Measurements from ENCODE around the gene COL18A1. TPM values are rescaled to one million over a fixed set of nuclear protein-coding genes. Genes with fewer than 3 reads are reported as not detected.
"Not testable (repeated sequence)": the region's sequence is repeated elsewhere in the genome, so short reads cannot be mapped to it uniquely, and the experiment has no call there.

Gene COL18A1
- total and polyA plus RNA-seq, 8 donors, result 38.7 to 301 (median 77.8) TPM

DNA sequence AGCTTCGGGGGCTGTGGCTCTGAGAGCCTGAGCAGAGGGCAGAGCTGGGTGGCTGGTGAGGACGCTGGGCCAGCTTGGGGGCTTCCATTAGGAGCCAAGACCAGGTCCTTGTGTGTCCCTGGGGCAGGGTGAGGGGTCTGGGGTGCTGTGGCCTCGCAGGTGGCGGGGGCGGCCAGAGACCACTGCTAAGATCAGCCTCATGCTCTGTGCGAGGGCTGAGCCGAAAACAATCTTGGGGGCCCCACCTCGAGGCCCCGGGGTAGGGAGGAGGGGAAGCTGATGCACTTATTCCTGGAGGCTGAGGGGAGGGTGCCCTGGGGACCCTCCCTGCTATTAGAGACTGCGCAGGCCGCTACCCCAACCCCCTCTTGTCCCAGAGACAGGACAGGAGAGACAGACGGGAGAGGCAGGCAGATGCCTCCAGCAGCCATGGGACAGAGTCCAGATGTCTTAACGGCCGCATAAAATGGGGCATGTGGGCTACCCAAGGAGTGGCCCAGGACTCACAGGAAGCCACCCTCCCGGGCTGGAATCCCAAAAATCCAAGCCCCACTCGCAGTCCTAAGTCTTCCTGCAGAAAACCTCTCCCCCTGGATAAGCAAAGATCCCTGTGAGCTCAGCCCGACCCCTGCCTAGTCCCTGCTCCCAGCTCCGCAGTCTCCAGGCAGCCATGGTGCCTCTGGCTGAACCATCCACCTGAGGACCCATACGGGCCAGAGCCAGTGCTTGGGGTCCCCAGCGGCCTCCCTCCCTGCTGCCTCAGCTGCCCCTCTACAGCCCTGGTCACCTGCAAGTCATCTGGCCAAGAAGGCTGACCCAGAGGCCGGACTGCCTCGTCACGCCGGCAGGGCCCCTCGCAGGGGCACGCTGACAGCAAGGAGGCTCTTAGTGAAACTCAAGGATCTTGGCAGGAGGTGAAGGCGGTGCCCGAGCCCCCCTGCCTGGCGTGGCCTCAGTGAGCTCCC is 43.6 kb upstream of the COL18A1 start:
- WGBS, 2 donors, result 53 to 70% methylated on average over 29 of the region's 29 CpGs
- no peak for FAIRE-seq

DNA sequence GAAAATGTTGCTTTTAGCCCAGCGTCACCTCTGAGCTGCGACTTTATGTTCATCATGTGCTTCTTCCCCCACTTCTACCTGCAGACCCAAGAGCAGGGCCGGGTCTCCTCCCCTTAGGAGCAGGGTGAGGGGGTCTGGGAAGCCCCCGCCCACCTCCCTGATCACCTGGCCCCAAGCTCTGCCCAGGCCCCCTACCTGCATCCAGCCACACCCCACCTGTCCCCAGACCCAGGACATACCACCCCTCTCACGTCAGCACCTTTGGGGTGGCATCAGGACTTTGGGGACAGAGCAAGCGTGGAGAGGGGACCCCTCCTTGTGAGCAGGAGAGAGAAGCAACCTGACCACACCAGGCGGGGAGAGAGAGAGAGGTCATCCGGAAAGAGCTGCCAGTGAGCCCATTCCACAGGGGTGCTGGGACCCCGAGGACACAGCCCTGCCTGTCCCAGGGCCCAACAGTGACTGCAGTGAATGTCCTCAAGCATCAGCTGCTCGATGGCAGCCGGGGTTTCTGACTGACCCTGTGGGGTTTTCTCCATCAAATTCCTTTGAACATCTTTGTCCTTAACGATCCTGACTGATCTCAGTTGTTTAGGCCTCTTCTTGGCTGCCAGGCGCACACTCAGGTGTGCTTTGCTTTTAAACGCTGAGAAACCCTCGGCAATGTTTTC is 42.8 kb upstream of the COL18A1 start:
- WGBS, 2 donors, result 55 to 60% methylated on average over 15 of the region's 15 CpGs
- Histone ChIP-seq H3K27ac (no peak overlapping the region), H3K4me1 (peaks cover under 1 to 3% (median 2%) of the 10 kb centered on the region in 3 donors), H3K36me3 (no peaks in the 10 kb centered on the region), H3K9me3 (no peaks in the 10 kb centered on the region), H3K27me3 (no peaks in the 10 kb centered on the region), H3K4me3 (no peak overlapping the region)
- DNase-seq (peak in 1 of 6 donors; percentile 31), FAIRE-seq (no peak), ATAC-seq (no peak)
- TF ChIP-seq, protein P1, sequence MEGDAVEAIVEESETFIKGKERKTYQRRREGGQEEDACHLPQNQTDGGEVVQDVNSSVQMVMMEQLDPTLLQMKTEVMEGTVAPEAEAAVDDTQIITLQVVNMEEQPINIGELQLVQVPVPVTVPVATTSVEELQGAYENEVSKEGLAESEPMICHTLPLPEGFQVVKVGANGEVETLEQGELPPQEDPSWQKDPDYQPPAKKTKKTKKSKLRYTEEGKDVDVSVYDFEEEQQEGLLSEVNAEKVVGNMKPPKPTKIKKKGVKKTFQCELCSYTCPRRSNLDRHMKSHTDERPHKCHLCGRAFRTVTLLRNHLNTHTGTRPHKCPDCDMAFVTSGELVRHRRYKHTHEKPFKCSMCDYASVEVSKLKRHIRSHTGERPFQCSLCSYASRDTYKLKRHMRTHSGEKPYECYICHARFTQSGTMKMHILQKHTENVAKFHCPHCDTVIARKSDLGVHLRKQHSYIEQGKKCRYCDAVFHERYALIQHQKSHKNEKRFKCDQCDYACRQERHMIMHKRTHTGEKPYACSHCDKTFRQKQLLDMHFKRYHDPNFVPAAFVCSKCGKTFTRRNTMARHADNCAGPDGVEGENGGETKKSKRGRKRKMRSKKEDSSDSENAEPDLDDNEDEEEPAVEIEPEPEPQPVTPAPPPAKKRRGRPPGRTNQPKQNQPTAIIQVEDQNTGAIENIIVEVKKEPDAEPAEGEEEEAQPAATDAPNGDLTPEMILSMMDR (IDR thresholded peaks at IDR 0.05), result no peak
- intact Hi-C loops (cut with DNase I), result no loop called here

More for the DNA sequence above, 43.6 kb upstream of the COL18A1 start:
- intact Hi-C loops (cut with DNase I), result no loop called here
- TF ChIP-seq, protein P1 (IDR thresholded peaks at IDR 0.05), result no peak
- Histone ChIP-seq H3K36me3 (no peaks in the 10 kb centered on the region), H3K27ac (no peak overlapping the region), H3K4me3 (no peak overlapping the region), H3K27me3 (no peaks in the 10 kb centered on the region), H3K9me3 (no peaks in the 10 kb centered on the region), H3K4me1 (peaks cover 3 to 4% (median 4%) of the 10 kb centered on the region in 3 donors)
- peak in 1 of 6 donors; percentile 54 for DNase-seq
- ATAC-seq, result no peak

DNA sequence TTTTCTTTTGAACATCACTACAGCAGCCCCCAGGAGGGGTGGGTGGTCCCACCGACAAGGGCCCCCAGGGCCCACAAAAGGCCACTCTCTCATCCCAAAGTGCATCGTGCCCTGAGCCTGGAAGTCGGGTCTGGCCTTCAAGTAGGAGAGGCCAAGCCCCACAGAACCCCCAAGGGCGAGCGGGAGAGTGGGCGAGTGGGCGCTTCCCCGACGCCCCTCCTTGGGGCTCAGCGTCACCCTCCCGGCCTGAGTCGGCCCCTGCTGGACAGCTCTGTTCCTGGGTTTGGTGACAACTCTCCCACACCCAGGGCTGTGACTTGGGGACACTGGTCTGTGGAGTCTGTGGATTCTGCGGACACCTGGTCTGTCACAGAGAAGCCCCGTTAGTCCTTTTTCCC is 42.2 kb upstream of the COL18A1 start:
- Histone ChIP-seq H3K9me3 (no peaks in the 10 kb centered on the region), H3K27ac (peak overlapping the region in 1 of 4 donors; percentile 2), H3K27me3 (no peaks in the 10 kb centered on the region), H3K36me3 (no peaks in the 10 kb centered on the region), H3K4me3 (no peak overlapping the region), H3K4me1 (peaks cover 0 to 3% (median 0%) of the 10 kb centered on the region in 3 donors)
- WGBS, 2 donors, result 64 to 73% methylated on average over 8 to 14 of the region's 14 CpGs
- FAIRE-seq (no peak), DNase-seq (peak in 2 of 6 donors; percentile 30 to 52), ATAC-seq (no peak)
- intact Hi-C loops (cut with DNase I), result no loop called here
- TF ChIP-seq, protein P1 (IDR thresholded peaks at IDR 0.05), result no peak

DNA sequence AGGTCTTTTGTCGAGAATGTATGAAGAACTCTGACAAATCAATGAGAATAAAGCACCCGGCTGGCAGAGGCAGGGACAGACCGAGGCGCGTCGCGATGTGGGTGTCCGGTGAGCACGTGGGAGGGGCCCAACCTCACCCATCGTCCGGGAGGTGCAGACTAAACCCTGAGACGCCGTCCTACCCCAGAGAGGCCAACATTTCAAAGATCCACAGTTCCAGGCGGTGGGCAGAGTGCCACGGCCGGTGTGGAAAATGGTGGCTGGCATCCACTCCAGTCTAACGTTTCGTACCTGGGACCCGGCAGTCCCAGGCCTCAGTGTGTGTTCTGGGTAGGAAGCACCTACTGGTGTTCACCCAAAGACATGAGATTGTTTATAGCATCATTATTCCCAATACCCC is 41.7 kb upstream of the COL18A1 start:
- FAIRE-seq; intact Hi-C loops (cut with DNase I); H3K9me3 ChIP-seq; H3K4me3 ChIP-seq; H3K36me3 ChIP-seq; H3K27me3 ChIP-seq; ATAC-seq; H3K4me1 ChIP-seq: not testable (repeated sequence)
- DNase-seq, result peak in 2 of 6 donors; percentile 19
- 75 to 85% methylated on average over 19 of the region's 19 CpGs for WGBS, 2 donors
- H3K27ac ChIP-seq, result peak overlapping the region; percentile 85 to 90 (median 88)

GRCh38 chr21:45363921-45364467 is 41.0 kb upstream of the COL18A1 start:
- ATAC-seq, result peak; percentile 65 to 80 (median 78)

More at GRCh38 chr21:45363921-45364467, 41.0 kb upstream of the COL18A1 start:
- TF ChIP-seq, protein P1 (IDR thresholded peaks at IDR 0.05), result no peak
- Histone ChIP-seq H3K27ac (peak overlapping the region; percentile 85 to 90 (median 88)), H3K9me3 (no peaks in the 10 kb centered on the region), H3K36me3 (no peaks in the 10 kb centered on the region), H3K27me3 (no peaks in the 10 kb centered on the region), H3K4me3 (no peak overlapping the region), H3K4me1 (peaks cover 0 to 3% (median 0%) of the 10 kb centered on the region in 3 donors)
- WGBS, 2 donors, result 28 to 30% methylated on average over 19 of the region's 19 CpGs
- peak; percentile 32 for FAIRE-seq
- intact Hi-C loops (cut with DNase I), result no loop called here
- DNase-seq, result peak in 5 of 6 donors; percentile 51 to 66 (median 59)
